ENCODE data around the gene TEF.

GRCh38 chr22:41354979-41355378, 26.8 kb upstream of the TEF start:
- TF ChIP-seq POLR2A (IDR thresholded peaks at IDR 0.05) (no peak), CTCF (IDR thresholded peaks at IDR 0.05) (no peak)

Measured in testis (tissue), 2 donors.